NCI-H2227 (cell line): ENCODE results near the gene ERP44.
A peak's percentile ranks its signal among the peaks of the same experiment; 100 is the strongest.
"Not testable (repeated sequence)": the region's sequence is repeated elsewhere in the genome, so short reads cannot be mapped to it uniquely, and the experiment has no call there.

ENCODE experiments used
- DNase-seq: peaks from one replicate; lab custom pipeline; 2025; ENCODE audit not compliant: unreplicated experiment; lab: John Stamatoyannopoulos, UW

The ERP44 gene

GRCh38 chr9:100070104-100071041 lies 28.4 kb downstream of the ERP44 start:
- no peak for DNase-seq

- DNase-seq: not testable (repeated sequence)
Measured at GRCh38 chr9:100069068-100069467, 29.7 kb downstream of the ERP44 start.

GRCh38 chr9:100067990-100068389 lies 30.8 kb downstream of the ERP44 start:
- not testable (repeated sequence) for DNase-seq

DNA sequence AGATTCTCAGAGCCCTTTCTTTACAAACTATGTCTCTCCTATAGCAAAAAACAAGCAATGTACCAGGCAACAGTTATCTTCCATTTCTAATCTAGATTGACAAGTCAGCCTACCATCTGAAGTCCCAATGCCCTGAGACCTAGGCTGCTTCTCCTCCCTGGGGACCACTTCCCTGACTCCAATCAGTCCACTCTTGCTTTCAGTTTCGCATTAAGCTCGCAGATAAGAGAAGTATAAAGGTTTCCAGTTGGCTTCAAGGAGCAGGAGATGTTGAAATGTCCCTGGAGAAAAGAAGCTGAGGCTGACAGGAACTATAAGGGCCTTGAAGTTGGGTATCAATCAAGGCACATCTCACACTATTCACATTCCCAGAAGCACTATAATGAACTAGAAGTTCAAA lies 32.3 kb downstream of the ERP44 start:
- no peak for DNase-seq

DNA sequence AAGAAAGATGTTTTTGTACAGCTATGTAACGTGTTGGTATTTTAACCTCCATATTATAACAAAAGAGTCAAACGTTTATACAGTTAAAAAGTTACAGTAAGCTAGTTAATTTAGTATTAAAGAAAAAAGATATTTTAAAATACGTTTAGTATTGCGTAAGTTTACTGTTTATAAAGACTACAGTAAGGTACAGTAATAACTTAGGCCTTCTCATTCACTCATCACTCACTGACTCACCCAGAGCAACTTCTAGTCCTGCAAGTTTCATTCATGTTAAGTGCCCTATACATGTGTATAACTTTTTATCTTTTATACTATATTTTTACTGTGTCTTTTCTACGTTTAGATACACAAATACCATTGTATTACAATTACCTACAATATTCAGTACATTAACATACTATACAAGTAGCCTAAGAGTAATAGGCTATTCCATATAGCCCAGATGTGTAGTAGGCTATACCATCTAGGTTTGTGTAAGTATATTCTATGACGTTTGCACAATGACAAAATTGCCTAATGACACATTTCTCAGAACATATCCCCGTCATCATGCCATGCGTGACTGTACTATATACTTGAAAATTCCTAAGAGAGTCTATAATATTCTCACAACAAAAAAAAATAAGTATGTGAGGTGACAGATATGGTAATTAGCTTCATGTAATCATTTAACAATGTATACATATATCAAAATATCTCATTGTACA lies 33.8 kb downstream of the ERP44 start:
- no peak for DNase-seq

DNA sequence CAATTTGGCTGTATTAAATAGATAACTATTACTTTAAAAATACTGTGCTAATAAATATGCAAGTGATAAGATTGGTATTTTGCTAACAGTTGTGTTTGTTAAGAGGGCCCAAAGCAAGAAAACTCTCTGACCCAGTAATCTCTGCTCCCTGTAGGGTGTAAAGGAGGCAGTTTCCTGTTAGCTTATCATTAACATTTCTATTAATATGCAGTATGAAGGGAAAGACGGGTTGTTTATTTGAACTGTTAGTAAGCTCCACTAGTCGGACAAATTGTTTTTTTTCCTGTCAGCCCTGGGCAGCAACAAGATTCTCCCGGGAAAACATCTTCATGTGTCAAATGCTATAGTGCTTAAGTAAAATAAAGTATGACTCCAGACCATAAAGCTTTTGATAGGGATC lies 35.6 kb downstream of the ERP44 start:
- no peak for DNase-seq

DNA sequence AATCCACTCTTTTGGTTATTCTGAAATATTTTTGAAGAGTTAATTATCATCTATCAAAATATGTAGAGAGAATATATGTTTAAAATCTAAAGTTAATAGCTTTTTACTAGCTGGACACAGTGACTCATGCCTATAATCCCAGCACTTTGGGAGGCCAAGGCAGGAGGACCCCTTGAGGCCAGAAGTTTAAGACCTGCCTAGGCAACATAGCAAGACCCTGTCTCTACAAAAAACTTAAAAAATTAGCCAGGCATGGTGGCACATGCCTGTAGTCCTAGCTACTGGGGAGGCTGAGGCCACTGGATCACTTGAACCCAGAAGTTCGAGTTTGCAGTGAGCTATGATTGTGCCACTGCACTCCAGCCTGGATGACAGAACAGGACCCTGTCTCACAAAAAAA lies 36.1 kb downstream of the ERP44 start:
- DNase-seq: not testable (repeated sequence)

- no peak for DNase-seq
Measured at GRCh38 chr9:100058699-100059579, 39.9 kb downstream of the ERP44 start.

- DNase-seq: no peak
Measured at GRCh38 chr9:100057624-100058023, 41.2 kb downstream of the ERP44 start.

- no peak for DNase-seq
Measured at GRCh38 chr9:100056561-100056960, 42.2 kb downstream of the ERP44 start.

DNA sequence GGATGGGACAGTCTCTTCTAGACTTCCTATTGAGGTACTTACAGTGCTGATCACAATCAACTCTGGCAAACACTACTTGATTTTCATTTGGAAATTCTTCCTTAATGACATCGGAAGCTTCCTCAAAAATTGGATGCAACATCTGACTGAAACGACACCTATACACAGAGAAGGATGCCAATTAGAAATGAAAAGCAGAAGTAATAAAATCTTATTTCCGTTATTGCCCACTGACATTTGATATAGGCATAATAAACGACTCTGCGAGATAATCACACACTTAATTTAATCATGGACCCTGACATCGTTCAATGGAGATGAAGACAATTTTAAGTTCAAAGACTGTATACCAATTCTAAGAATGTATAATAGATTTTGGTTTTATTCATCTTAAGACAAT lies 46.4 kb downstream of the ERP44 start:
- DNase-seq: no peak

DNA sequence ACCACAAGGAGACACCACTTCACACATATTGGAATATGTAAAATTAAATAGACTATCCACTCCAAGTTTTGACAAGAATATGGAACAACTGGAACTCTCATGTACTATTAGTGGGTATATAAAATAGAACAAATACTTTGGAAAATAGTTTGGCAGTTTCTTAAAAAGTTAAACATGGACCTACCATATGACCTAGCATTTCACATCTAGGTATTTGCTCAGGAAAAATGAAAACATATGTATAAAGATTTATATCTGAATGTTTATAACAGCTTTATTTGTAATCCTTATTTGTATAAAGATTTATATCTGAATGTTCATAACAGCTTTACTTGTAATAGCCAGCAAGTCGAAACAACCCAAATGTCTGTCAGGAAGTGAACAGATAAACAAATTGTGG lies 49.2 kb downstream of the ERP44 start:
- no peak for DNase-seq

DNA sequence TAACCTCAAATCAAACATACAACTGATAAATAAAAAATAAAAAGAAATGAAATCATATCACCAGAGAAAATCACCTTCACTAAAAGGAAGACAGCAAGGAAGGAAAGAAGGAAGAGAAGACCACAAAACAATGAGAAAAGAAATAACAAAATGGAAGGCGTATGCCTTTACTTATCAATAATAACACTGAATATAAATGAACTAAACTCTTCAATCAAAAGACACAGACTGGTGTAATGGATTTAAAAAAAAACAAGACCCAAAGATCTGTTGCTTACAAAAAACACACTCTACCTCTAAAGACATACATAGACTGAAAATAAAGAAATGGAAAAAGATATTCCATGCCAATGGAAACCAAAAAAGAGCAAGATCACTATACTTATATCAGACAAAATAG lies 60.3 kb downstream of the ERP44 start:
- no peak for DNase-seq

GRCh38 chr9:100033877-100034551 lies 64.8 kb downstream of the ERP44 start:
- no peak for DNase-seq

- no peak for DNase-seq
Measured at GRCh38 chr9:100030548-100030947, 68.3 kb downstream of the ERP44 start.

DNA sequence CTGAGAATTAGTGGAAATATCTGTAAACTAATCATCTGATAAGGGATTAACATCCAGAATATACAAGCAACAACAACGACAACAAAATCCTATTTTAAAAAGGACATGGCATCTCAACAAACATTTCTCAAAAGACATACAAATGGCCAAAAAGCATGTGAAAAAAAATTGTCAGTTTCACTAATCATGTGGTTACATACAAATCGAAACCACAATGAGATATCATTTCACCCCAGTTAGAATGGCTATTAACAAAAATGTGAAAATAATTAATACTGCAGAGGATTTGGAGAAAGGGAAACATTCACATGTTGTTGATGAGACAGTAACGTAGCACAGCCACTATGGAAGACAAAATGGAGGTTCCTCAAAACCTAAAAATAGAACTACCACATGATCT lies 69.5 kb downstream of the ERP44 start:
- DNase-seq: no peak

- DNase-seq: peak; percentile 50
Measured at GRCh38 chr9:100028201-100028784, 70.5 kb downstream of the ERP44 start.

GRCh38 chr9:100027543-100027942 lies 71.3 kb downstream of the ERP44 start:
- DNase-seq: no peak

DNA sequence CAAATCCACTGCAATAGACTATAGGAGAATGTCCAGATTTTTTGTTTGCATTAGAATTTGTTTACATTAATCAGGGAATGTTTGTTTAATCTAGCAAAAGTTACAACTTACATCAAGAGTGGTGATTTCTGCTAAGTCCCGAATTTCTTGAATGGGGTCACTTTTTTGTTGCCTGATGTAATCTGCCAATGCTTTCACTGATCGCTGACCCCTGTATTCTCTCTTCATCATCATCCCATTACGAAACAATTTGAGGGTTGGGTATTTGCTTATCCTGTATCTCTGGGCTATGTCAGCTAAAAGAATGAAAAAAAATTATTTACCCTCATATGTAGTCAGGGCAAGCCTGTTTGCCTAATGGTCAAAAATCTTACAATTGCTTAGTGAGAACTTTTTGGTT lies 76.9 kb downstream of the ERP44 start:
- no peak for DNase-seq

DNA sequence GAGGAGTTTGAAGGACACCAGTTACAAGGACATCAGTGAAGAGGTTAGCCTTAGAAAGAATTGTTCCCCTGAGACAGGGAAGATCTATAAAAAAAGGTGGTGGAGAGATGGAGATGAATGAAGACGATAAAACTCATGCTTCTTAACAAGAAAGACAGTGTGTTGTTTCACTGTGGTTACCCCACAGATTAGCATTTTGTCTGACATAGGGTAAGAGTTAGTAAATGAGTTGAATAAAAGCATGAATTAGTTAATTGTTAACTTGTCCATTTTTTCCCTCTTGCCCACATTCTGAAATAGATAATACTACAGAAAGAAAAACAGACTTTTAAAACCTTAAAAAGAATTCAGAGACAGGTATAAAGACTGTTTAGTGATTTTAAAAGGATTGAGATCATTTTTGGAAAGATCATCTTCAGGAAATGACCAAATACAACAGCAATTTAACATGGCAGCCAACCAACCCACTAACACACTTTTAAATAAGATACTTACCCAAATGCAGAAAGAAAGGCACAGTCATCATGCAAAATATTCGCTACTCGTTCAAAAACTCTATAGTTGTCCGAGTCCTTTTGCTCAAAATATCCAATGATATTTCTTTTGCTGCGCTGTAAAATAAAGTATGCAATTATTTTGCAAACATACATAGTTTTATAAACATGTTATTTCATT lies 78.5 kb downstream of the ERP44 start:
- DNase-seq: no peak
